ENCODE results near the gene SNAPIN.
A peak's percentile ranks its signal among the peaks of the same experiment; 100 is the strongest.

SNAPIN gene, protein sequence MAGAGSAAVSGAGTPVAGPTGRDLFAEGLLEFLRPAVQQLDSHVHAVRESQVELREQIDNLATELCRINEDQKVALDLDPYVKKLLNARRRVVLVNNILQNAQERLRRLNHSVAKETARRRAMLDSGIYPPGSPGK

GRCh38 chr1:153658400-153659174 lies at the start of gene SNAPIN:
SNAPIN (plus strand) TSS chr1:153658703; CDS start chr1:153658744, 41 bp downstream.
- DNase-seq (ENCODE audit: extremely low read depth in 1 of 2, low read depth in 1 of 2): peak; percentile 65 to 83

DNA sequence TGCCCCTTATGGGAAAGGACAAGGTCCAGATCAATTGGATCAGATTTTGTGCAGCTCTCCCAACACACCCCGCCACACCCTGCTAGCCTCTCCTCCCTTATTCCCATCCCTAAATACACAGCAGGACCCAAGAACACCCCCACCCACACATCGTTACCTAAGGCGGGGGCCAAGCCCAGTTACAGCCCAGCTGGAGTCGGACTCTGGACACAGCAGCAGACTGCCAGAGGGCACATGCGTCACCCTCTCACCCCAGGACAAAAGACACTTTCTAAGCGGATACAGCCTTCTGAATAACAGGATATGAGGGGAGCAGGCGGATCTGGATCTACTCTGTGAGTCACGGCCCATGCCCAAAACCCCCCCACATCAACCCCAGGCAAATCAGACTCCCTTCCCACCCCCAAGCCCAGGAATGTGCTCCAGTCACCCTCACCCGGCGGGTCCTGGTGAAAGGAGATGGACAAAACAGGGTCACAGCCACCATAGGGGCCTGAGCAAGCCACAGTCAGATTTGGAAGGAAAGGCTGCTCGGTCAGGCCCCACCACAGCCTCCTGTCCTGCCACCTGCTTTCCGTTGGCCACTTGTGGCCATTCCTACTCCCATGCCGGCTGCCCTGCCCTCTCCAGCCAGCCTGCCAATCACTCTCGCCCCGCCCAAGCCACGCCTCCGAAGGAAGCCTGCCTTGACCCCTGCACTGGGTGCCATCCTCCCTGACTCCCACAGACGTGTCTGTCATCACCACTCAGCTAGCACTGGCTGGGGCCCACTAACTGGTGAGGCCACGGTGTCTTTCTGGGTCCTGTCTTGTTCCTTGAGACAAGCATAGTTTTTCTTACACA lies 49.5 kb upstream of the SNAPIN start:
- no peak for DNase-seq (ENCODE audit: extremely low read depth in 1 of 2, low read depth in 1 of 2)

- no peak for DNase-seq (ENCODE audit: extremely low read depth in 1 of 2, low read depth in 1 of 2)
Measured at GRCh38 chr1:153609585-153609907, 49.0 kb upstream of the SNAPIN start.

DNA sequence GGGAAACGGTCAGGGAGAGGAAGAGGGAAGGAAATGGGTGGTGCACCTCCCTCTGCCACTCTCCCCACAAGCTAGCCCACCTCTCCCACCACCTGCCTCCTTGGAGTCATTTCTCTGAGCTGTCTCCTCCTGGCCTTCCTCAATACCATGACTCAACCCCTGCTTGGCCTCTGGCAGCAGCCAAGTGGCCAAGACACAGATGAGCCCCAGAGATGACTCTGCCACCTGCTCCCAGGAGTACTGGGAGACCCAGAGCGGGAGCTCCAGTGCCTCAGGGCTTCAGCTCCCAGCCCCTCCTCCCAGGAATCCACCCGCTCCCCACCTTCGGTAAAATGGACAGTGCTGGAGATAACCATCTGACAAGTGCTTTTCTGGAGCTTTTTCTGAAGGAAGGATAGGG lies 48.2 kb upstream of the SNAPIN start:
- DNase-seq (ENCODE audit: extremely low read depth in 1 of 2, low read depth in 1 of 2): no peak

- no peak for DNase-seq (ENCODE audit: extremely low read depth in 1 of 2, low read depth in 1 of 2)
Measured at GRCh38 chr1:153610811-153611301, 47.6 kb upstream of the SNAPIN start.

GRCh38 chr1:153611356-153611755 lies 47.1 kb upstream of the SNAPIN start:
- DNase-seq (ENCODE audit: extremely low read depth in 1 of 2, low read depth in 1 of 2): no peak

- DNase-seq (ENCODE audit: extremely low read depth in 1 of 2, low read depth in 1 of 2): no peak
Measured at GRCh38 chr1:153612111-153612754, 46.3 kb upstream of the SNAPIN start.

DNA sequence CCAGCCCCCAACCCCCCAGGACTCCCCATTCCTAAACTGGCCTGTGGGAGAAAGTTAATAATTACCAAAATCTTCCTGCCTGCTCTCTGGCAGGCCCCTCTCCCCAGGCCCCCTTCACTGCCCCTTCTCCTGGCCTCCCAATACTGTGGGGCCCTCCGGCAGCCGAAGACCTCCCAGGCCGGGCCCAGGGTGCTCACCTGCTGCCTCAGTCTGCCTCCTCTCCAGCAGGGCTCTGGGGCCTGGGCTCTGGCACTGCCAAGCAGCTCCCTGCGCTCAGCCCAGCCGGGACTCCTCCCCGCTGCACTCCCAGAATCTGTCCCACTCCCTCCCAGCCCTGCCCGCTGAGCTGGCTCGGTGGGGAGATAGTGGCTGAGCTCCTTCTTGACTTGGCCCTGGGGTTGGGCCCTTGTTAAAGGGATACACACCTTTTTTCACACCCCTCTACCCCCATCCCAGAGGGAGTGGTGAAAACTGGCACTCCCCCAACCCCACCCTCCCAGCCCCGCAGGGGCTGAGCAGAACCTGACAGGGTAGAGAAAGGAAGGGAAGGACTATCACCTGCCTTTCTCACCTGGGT lies 45.7 kb upstream of the SNAPIN start, which contains the start of gene S100A16:
Gene S100A16, minus strand, starts transcription at position 383 of the 577 bp plus-strand sequence. CDS start 4,986 bp downstream, outside the sequence.
- DNase-seq (ENCODE audit: extremely low read depth in 1 of 2, low read depth in 1 of 2): no peak

- DNase-seq (ENCODE audit: extremely low read depth in 1 of 2, low read depth in 1 of 2): no peak
Measured at GRCh38 chr1:153613406-153613805, 45.1 kb upstream of the SNAPIN start.

DNA sequence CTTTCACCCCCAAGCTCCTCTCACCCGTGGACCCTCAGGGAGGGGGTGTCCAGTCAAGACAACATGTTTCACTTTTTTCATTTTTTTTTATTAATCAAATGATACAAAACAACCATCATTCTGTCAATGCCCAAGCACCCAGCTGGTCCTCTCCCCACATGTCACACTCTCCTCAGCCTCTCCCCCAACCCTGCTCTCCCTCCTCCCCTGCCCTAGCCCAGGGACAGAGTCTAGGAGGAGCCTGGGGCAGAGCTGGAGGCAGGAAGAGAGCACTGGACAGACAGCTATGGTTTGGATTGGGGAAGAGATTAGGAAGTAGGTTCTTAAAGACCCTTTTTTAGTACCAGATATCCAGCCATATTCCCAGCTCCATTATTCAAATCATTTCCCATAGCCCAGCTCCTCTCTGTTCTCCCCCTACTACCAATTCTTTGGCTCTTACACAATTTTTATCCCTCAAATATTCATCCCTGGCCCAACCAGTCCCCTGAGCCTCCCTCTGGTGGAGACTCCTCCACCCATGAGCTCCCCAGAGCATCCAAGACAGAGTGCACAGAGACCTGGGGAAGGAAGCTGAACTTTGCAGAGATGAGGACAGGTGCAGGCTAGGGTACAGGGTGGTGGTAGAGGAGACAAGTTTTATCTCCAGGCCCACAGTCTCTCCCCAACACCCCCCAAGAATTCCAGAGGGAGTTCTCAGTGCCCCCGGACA lies 44.2 kb upstream of the SNAPIN start:
- no peak for DNase-seq (ENCODE audit: extremely low read depth in 1 of 2, low read depth in 1 of 2)

DNA sequence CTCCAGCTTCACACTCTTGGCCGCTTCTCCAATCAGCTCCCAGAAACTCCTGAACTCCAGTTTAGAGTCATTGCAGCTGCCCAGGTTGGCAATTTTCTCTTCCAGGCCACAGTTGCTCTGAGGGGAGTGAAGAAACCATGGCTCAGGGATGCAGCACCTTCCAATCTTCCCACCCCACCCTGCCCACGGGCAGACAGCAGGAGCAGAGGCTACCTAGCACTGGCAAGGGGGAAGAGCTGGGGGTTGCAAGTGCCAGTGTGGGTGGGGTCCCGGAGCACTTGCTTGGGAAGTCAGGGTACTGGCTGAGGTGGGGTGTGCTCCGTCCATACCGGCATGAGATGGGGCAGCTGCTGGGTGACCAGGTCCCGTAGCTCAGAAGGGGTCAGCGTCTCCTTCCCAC lies 43.6 kb upstream of the SNAPIN start:
- DNase-seq (ENCODE audit: extremely low read depth in 1 of 2, low read depth in 1 of 2): no peak

GRCh38 chr1:153615406-153615805 lies 43.1 kb upstream of the SNAPIN start:
- no peak for DNase-seq (ENCODE audit: extremely low read depth in 1 of 2, low read depth in 1 of 2)

GRCh38 chr1:153616144-153616916 lies 42.2 kb upstream of the SNAPIN start, which contains the start of gene S100A14:
S100A14 (minus strand) TSS chr1:153616325; CDS start chr1:153615858, 467 bp downstream.
- no peak for DNase-seq (ENCODE audit: extremely low read depth in 1 of 2, low read depth in 1 of 2)

- no peak for DNase-seq (ENCODE audit: extremely low read depth in 1 of 2, low read depth in 1 of 2)
Measured at GRCh38 chr1:153616917-153617311, 41.6 kb upstream of the SNAPIN start.

- peak in 1 of 2 donors; percentile 24 for DNase-seq (ENCODE audit: extremely low read depth in 1 of 2, low read depth in 1 of 2)
Measured at GRCh38 chr1:153617663-153618062, 40.8 kb upstream of the SNAPIN start.

DNA sequence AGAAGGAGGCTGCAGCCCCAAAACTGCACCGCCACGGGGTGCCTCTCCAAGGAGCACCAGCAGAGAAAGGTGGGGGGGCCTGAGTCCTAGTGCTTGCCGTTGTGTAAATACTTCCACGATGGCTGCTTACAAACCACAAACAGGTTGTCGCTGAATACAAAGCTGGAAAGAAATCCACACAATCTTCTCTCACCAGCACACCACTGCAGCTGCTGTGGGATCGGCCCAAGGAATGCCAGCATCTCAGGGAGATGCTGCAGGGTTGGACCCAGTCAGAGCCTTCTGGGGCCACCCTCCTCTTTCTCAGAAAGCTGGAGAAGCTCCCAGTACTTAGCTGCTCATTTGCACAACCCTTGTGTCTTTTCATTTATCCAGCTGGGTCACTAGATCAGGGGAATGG lies 39.3 kb upstream of the SNAPIN start:
- DNase-seq (ENCODE audit: extremely low read depth in 1 of 2, low read depth in 1 of 2): no peak

GRCh38 chr1:153623101-153623500 lies 35.4 kb upstream of the SNAPIN start:
- DNase-seq (ENCODE audit: extremely low read depth in 1 of 2, low read depth in 1 of 2): no peak

DNA sequence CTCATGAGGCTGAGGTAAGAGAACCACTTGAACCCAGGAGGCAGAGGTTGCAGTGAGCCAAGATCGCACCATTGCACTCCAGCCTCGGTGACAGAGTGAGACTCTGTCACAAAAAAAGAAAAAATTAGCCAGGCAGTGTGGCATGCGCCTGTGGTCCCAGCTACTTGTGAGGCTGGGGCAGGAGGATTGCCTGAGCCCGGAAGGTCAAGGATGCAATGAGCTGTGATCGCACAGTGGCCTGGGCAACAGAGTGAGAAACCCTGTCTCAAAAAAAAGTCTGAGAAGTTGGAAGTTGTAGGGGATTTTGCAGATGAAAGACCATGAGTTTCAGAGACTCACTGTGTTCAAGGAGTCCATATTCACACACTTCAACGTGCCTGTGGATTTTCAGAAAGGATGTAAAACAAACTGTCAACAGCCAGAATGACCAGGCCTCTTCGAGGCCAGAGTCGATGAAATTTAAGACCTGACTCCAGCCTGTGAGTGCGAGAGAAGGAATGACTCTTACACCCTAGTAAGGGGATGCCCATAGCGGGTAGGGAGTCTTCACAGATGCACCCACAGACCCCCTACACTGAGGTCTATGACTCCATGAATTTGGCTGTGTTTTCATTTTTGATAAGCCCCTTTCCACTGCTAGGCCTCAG lies 33.4 kb upstream of the SNAPIN start:
- DNase-seq (ENCODE audit: extremely low read depth in 1 of 2, low read depth in 1 of 2): no peak

- no peak for DNase-seq (ENCODE audit: extremely low read depth in 1 of 2, low read depth in 1 of 2)
Measured at GRCh38 chr1:153626477-153626903, 32.0 kb upstream of the SNAPIN start.
